Measurements from ENCODE around the gene ARMC3. TPM values are rescaled to one million over a fixed set of nuclear protein-coding genes. Genes with fewer than 3 reads are reported as not detected.

The ARMC3 gene
- total and polyA plus RNA-seq, 9 donors: 1.6 to 39.8 (median 3.0) TPM; not detected in 4

DNA sequence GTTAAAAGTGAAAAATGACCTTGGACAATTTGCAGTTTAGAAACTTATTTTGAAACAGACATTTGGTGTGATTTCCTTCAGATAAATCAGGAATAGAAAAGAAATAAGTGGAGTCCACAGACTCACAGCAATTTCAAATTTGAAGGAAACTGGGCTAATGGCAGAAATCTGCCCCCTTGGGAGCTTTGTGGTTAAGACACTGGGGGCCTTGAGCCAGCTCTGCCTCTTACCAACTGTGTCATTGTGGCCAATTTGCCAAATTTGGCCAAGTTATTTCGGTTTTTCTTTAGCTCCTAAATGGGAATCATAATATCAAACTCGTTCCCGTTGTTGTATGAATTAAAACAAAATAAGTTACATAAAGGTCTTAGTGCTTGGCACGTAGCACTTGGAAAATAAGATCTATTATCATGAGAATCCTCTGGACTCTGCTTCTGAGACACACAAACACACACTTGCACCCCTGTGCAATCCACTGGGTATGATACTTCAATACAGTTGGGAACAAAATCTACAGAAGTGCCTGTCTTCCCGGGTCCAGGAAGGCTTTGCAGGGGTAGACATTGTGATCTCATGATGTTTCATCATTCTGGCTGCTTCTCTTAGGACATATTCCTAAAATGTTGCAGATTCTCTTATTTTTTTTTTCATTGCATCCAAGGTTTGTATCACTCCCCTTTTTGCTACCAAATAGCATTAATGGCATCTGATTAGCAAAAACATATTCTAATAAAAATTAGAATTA, 4.9 kb downstream of the ARMC3 start:
- Histone ChIP-seq H3K4me3 (no peak overlapping the region), H3K27ac (no peak overlapping the region), H3K4me1 (ENCODE audit: insufficient read depth) (no peaks in the 10 kb centered on the region), H3K27me3 (no peaks in the 10 kb centered on the region), H3K9me3 (no peaks in the 10 kb centered on the region), H3K36me3 (no peaks in the 10 kb centered on the region)
- TF ChIP-seq, protein P1, sequence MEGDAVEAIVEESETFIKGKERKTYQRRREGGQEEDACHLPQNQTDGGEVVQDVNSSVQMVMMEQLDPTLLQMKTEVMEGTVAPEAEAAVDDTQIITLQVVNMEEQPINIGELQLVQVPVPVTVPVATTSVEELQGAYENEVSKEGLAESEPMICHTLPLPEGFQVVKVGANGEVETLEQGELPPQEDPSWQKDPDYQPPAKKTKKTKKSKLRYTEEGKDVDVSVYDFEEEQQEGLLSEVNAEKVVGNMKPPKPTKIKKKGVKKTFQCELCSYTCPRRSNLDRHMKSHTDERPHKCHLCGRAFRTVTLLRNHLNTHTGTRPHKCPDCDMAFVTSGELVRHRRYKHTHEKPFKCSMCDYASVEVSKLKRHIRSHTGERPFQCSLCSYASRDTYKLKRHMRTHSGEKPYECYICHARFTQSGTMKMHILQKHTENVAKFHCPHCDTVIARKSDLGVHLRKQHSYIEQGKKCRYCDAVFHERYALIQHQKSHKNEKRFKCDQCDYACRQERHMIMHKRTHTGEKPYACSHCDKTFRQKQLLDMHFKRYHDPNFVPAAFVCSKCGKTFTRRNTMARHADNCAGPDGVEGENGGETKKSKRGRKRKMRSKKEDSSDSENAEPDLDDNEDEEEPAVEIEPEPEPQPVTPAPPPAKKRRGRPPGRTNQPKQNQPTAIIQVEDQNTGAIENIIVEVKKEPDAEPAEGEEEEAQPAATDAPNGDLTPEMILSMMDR (IDR thresholded peaks at IDR 0.05): no peak
- TF ChIP-seq POLR2A (IDR thresholded peaks at IDR 0.05): no peak
- TF ChIP-seq EP300 (IDR thresholded peaks at IDR 0.05): no peak
- no peak for DNase-seq
- intact Hi-C loops (cut with DNase I): no loop called here
- WGBS, 3 donors: 63 to 77% (median 66%) methylated on average over 5 of the region's 5 CpGs

GRCh38 chr10:22934726-22935125, 6.9 kb downstream of the ARMC3 start:
- Histone ChIP-seq H3K27ac (no peak overlapping the region), H3K36me3 (no peaks in the 10 kb centered on the region), H3K4me3 (no peak overlapping the region), H3K27me3 (no peaks in the 10 kb centered on the region), H3K4me1 (ENCODE audit: insufficient read depth) (no peaks in the 10 kb centered on the region), H3K9me3 (no peaks in the 10 kb centered on the region)
- 74 to 83% (median 74%) methylated on average over 3 of the region's 3 CpGs for WGBS, 3 donors
- intact Hi-C loops (cut with DNase I): no loop called here
- DNase-seq: no peak
- TF ChIP-seq, protein P1 (IDR thresholded peaks at IDR 0.05): no peak
- TF ChIP-seq EP300 (IDR thresholded peaks at IDR 0.05): no peak
- TF ChIP-seq POLR2A (IDR thresholded peaks at IDR 0.05): no peak

GRCh38 chr10:22942437-22942836, 14.6 kb downstream of the ARMC3 start:
- 78 to 94% (median 85%) methylated on average over 1 of the region's 1 CpG for WGBS, 3 donors
- Histone ChIP-seq H3K36me3 (no peaks in the 10 kb centered on the region), H3K4me1 (ENCODE audit: insufficient read depth) (no peaks in the 10 kb centered on the region), H3K27ac (no peak overlapping the region), H3K4me3 (no peak overlapping the region), H3K27me3 (no peaks in the 10 kb centered on the region), H3K9me3 (no peaks in the 10 kb centered on the region)
- no peak for TF ChIP-seq POLR2A (IDR thresholded peaks at IDR 0.05)
- TF ChIP-seq, protein P1 (IDR thresholded peaks at IDR 0.05): no peak
- TF ChIP-seq EP300 (IDR thresholded peaks at IDR 0.05): no peak
- intact Hi-C loops (cut with DNase I): no loop called here
- no peak for DNase-seq

- Histone ChIP-seq H3K36me3 (no peaks in the 10 kb centered on the region), H3K9me3 (no peaks in the 10 kb centered on the region), H3K4me3 (no peak overlapping the region), H3K4me1 (ENCODE audit: insufficient read depth) (no peaks in the 10 kb centered on the region), H3K27me3 (no peaks in the 10 kb centered on the region), H3K27ac (no peak overlapping the region)
- DNase-seq: no peak
- WGBS, 3 donors: 89 to 93% (median 93%) methylated on average over 2 of the region's 2 CpGs
- no peak for TF ChIP-seq EP300 (IDR thresholded peaks at IDR 0.05)
- intact Hi-C loops (cut with DNase I): no loop called here
Measured at GRCh38 chr10:22945934-22946673, 18.3 kb downstream of the ARMC3 start.

DNA sequence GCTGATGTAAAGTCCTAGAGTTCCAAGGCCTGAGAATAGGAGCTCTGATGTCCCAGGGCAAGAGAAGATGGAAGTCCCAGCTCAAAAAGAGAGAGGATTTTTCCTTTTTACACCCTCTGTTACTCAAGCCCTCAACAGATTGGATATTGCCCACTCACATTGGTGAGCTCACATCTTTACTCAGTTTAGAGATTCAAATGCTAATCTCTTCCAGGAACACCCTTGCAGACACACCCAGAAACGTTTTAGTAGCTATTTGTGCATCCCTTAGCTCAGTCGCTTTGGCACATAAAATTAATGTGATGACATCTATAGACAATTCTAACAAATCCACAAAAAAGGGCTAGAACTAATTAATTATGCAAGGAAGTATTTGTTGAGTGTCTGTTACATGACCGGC, 27.1 kb downstream of the ARMC3 start:
- Histone ChIP-seq H3K4me1 (ENCODE audit: insufficient read depth) (no peaks in the 10 kb centered on the region), H3K27ac (no peak overlapping the region), H3K27me3 (no peaks in the 10 kb centered on the region), H3K9me3 (no peaks in the 10 kb centered on the region), H3K4me3 (no peak overlapping the region), H3K36me3 (no peaks in the 10 kb centered on the region)
- TF ChIP-seq EP300 (IDR thresholded peaks at IDR 0.05) (no peak), POLR2A (IDR thresholded peaks at IDR 0.05) (no peak)
- TF ChIP-seq, protein P1 (IDR thresholded peaks at IDR 0.05): no peak
- 67 to 79% (median 75%) methylated on average over 3 of the region's 3 CpGs for WGBS, 3 donors
- DNase-seq: no peak
- intact Hi-C loops (cut with DNase I): no loop called here

All from ovary (tissue), 9 donors.